GM21447 (cell line): ENCODE measurements around the gene CCSER1.
"Not testable (repeated sequence)": the region's sequence is repeated elsewhere in the genome, so short reads cannot be mapped to it uniquely, and the experiment has no call there.

Experiments used
- ATAC-seq: cut with Tn5 transposase; IDR thresholded peaks from one replicate; pipeline ENCODE4 v1.9.1; 2021; ENCODE audit not compliant: unreplicated experiment

The CCSER1 gene

GRCh38 chr4:90281541-90282355 lies 154.6 kb downstream of the CCSER1 start:
- ATAC-seq = no peak

- ATAC-seq = no peak
These were observed 163.2 kb downstream of the CCSER1 start for GRCh38 chr4:90290345-90290744.

DNA sequence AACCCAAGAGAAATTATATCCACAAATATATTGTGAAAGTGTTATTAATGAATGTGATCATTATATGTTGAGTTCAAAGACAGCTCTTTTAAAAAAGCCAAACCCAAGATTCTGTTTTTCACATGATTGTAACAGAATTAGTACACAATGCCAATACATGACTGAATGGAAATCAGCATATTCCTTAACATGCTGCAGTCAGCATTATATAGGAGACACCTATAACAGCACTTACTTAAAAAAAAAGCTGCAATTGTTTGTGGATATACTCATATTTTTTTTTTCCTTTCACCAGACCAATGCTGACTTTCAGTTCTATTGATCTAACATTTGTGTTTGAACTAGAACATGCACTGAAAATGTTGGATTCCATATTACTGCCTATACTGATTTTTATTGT lies 165.2 kb downstream of the CCSER1 start:
- no peak for ATAC-seq

DNA sequence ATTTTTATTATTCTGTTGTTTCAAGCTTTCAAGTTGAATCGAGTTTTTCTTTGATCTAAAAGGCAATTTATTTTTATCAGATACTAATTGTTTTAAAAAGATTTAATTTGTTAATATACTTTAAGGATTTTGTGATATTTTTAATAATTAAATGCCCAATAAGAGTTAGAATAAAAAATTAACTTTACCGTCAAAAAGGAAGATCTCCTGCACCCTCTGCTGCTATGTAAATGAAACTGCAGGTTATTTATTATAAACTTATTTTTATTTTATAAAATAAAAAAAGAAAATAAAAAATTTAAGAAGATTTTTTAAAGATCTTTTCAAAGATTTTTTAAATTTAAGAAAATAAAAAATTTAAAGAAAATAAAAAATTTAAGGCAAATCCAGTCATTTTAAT lies 166.1 kb downstream of the CCSER1 start:
- no peak for ATAC-seq

DNA sequence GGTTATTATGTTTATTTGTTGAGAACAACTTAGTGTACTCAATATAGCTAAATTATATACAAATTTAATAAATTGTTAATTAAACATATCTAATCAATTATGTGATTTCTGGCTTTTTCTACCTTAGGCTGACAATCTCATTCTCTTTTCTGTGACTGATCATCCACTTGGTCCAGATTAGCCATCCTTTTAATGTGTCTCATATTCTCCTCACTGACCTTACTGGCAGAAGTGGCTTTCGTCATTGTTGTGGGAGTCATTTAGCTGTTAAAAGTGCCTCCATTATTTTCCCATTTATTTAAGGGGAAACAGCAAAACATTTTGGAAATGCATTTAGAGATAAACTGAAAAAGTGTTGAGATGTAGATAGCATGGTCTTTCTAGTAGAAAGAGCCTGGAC lies 172.2 kb downstream of the CCSER1 start:
- no peak for ATAC-seq

DNA sequence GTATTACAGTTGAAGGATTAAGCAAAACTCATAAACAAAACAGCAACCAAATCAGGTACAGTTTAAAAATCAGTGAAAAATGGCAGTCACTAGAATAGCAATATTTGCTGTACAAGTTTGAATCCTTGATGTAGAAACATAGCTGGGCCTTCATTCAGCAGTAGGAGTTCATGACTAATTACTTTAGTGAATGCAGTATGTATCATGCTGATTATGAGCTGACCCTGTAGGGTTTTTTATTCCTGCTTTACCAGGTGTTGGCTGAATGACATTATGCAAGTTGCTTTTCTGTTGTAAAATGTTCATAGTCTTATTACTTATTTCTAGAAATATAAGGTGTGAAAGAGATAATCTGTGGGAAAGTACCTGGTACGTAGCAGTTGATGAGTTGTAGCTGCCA lies 179.6 kb downstream of the CCSER1 start:
- ATAC-seq = no peak

GRCh38 chr4:90317140-90317539 lies 189.9 kb downstream of the CCSER1 start:
- ATAC-seq = not testable (repeated sequence)

- no peak for ATAC-seq
These were observed 190.6 kb downstream of the CCSER1 start for GRCh38 chr4:90317785-90318184.

- no peak for ATAC-seq
These were observed 191.0 kb downstream of the CCSER1 start for GRCh38 chr4:90318193-90318592.

DNA sequence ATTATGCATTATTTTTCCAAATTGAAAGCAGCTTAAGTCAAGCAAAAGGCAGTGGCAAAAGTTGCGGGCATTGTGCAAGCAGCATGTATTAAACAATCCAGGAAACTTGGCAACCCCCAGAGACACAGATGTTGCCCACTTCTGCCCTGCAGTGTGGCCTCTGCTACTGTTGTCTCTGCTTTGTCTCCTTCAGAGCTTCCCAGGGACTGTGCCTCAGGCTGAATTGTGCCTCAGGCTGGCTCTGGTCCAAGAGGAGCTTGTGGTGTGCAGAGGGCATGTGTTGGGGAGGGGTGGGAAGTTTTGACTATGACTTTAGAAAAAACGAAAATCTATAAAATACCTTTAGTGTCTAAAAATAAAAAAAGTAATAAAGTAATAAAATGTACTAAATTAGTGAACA lies 201.4 kb downstream of the CCSER1 start:
- no peak for ATAC-seq

GRCh38 chr4:90330546-90330945 lies 203.4 kb downstream of the CCSER1 start:
- ATAC-seq = no peak

GRCh38 chr4:90345549-90346215 lies 218.5 kb downstream of the CCSER1 start:
- ATAC-seq = no peak

- no peak for ATAC-seq
These were observed 222.4 kb downstream of the CCSER1 start for GRCh38 chr4:90349636-90350035.

DNA sequence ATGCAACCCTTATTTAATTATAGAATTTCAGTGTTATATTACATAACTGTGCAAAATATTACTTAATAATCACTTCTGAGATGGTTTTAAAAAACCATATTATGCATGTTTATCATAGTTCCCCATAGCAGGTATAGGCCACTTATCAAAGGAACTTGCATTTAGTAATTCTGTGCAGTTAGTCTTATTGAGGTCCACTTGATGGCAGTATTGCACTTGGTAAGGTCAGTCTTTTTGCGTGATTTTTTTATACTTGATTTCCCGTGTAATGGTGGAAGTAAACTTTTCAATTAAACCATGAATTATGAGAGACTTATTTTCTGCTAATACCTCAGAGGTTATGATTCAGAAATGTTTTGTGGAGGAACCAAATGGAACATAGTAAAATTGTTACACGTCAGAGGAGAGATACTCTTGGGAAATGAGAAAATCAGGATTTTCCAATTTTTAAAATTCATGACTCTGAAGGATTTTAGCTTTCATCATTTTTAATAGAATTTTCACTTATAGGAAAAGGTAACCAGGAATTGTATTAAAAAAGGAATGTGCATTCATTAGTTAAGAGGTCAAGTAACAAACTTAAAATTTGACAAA lies 230.0 kb downstream of the CCSER1 start:
- ATAC-seq = no peak

- ATAC-seq = no peak
These were observed 247.9 kb downstream of the CCSER1 start for GRCh38 chr4:90375081-90375480.

- no peak for ATAC-seq
These were observed 266.0 kb downstream of the CCSER1 start for GRCh38 chr4:90393215-90393614.

DNA sequence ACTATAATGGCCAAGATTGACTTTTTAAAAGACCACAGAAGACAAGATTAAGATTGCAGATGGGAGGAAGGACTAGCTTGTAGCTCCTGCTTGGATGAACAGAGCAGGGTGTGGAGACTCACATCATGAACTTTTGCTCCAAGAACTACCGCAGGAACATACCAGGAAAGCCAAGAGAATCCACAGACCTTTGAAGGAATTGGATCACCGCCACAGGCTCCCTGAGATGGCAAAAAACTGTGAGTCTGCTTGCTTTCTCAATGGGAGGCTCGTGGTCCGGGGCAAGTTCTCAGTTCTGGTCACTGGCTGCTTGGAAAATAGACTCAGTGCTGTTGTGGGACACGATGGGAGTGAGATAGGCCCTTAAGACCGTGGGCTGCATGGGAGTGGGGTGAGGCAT lies 276.6 kb downstream of the CCSER1 start:
- ATAC-seq = no peak

DNA sequence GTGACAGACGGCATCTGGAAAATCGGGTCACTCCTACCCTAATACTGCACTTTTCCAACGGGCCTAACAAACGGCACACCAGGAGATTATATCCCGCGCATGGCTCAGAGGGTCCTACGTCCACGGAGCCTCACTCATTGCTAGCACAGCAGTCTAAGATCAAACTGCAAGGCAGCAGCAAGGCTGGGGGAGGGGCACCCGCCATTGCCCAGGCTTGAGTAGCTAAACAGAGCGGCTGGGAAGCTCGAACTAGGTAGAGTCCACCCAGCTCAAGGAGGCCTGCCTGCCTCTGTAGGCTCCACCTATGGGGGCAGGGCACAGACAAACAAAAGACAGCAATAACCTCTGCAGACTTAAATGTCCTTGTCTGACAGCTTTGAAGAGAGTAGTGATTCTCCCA lies 280.7 kb downstream of the CCSER1 start:
- ATAC-seq = not testable (repeated sequence)

- not testable (repeated sequence) for ATAC-seq
These were observed 285.6 kb downstream of the CCSER1 start for GRCh38 chr4:90412786-90413185.

DNA sequence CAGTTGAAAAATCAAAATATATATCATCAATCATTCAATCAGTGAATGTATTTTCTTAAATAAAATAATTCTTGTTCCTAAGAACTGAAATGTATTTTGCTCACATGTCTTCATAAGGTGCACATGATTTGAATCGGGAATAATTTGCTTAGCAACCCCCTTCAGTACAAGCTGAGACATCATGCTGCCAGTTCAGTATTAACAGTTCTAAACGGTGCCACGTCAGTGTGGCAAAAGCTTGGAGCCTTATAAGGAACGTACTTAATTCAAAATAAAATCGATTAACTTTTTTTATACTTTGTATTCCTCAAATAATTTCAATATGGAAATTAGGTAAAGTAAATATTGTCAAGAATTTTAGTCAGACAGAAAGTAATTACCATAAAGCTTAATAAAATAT lies 287.9 kb downstream of the CCSER1 start:
- ATAC-seq = no peak

- ATAC-seq = peak; percentile 83
These were observed 292.0 kb downstream of the CCSER1 start for GRCh38 chr4:90419124-90419711.

DNA sequence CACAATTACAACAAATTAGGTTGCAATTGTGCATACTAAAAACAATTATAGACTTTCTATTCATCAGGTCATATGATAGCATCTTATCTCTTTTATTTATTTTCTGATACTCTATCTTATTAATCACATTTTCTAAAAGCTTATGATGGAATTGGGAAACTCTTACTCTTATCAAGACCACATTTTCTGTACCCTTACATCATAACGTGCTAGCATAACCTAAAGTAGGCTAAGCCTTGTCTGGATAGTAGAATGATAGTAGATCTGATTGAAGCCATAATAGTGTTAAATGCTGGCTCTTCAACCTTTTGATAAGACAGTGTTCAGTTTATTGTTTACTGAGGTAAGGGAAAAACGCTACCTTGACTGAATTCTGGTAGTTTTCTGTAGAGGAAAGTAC lies 294.0 kb downstream of the CCSER1 start:
- no peak for ATAC-seq
